ENCODE data around the gene DNAJC5G. TPM values are rescaled to one million over a fixed set of nuclear protein-coding genes. Genes with fewer than 3 reads are reported as not detected.

Gene DNAJC5G
- total and polyA plus RNA-seq, 9 of the 15 experiments (the other 6 are each of a cell fraction or from before 2014, with no cell fraction given): not detected

GRCh38 chr2:27262379-27263286, 12.6 kb upstream of the DNAJC5G start, which contains the start of gene SLC30A3:
SLC30A3 (minus strand) TSS chr2:27263047; CDS start chr2:27262906, 141 bp downstream.
- 2% methylated on average over 46 of the region's 96 CpGs for WGBS (ENCODE audit: insufficient coverage, low coverage, missing lambda C conversion rate)
- BruUV-seq (replicated peaks): no TSS peak
- ATAC-seq (peak; percentile 94), FAIRE-seq (peak; percentile 37), DNase-seq (ENCODE audit: extremely low read depth in 1 of 4, low spot score in 3 of 4) (peak; percentile 81 to 99 (median 96))
- CTCF ChIA-PET (ENCODE audit: low intra/inter-chr PET ratio): interaction anchor here (1.4 kb wide), 1 partner anchor 17 kb away, joined by 5 read pairs; no protein-coding TSS in a partner anchor
- Histone ChIP-seq H3K79me2 (ENCODE audit: control insufficient read depth, insufficient read depth, low read length) (no peaks in the 10 kb centered on the region), H2AFZ (ENCODE audit: low read depth, low read length) (peak within 1 kb of the TSS; percentile 91), H4K20me1 (replicated peaks; ENCODE audit: control insufficient read depth, insufficient read depth, low read length) (no peaks in the 10 kb centered on the region; the same call in 1 of the 2 replicates), H3K4me2 (ENCODE audit: insufficient read depth, low read length) (peak within 1 kb of the TSS; percentile 76), H3K9me1 (ENCODE audit: control insufficient read depth, insufficient read depth, low read length) (no peaks in the 10 kb centered on the region), H3K9ac (ENCODE audit: insufficient read depth in 1 of 2, low read depth in 2 of 2, low read length in 2 of 2) (peak within 1 kb of the TSS; percentile 46 to 92; a peak in 3 of 4 replicates), H3K9me3 (replicated peaks; ENCODE audit: control insufficient read depth, insufficient read depth, low read depth, low read length) (no peaks in the 10 kb centered on the region; the same call in 1 of the 2 replicates), H3K4me3 (peak within 1 kb of the TSS; percentile 53), H3K27me3 (ENCODE audit: control insufficient read depth in 2 of 2, insufficient read depth in 2 of 2, low read length in 2 of 2) (peaks cover 31 to 43% of the 10 kb centered on the region in 2 experiments; a peak in 4 of 5 replicates), H3K4me1 (replicated peaks in 1 of 2; ENCODE audit: control insufficient read depth in 2 of 2, insufficient read depth in 2 of 2, low read length in 2 of 2) (peaks cover 0 to 42% of the 10 kb centered on the region in 2 experiments; a peak in 3 of 5 replicates), H3K27ac (ENCODE audit: extremely low read depth, low read depth, low read length) (no peak within 1 kb of the TSS), H3K36me3 (ENCODE audit: control insufficient read depth, insufficient read depth, low read length) (no peaks in the 10 kb centered on the region)
- intact Hi-C loops (cut with micrococcal nuclease) (no loop called here), in situ Hi-C loops (cut with MboI) (no loop called here)
- POLR2A ChIA-PET: no interaction called here
- TF ChIP-seq NRF1 (conservative IDR thresholded peaks at IDR 0.05 in 1 of 2, IDR thresholded peaks at IDR 0.05 in 1 of 2) (peak in 1 of 2 experiments; percentile 11; a peak in 1 of 4 replicates), SMC3 (conservative IDR thresholded peaks at IDR 0.05; ENCODE audit: insufficient read depth, low read depth, low read length) (0 out of 2 replicates have a peak, but pooled peaks have one; percentile 7), MCM5 (IDR thresholded peaks at IDR 0.05; ENCODE audit: low read depth) (no peak), NFIC (IDR thresholded peaks at IDR 0.05) (peak; percentile 41), RB1 (IDR thresholded peaks at IDR 0.05; ENCODE audit: low read depth) (peak; percentile 9; the same call in 1 of the 2 replicates), ZNF785 (CRISPR knock-in tag; IDR thresholded peaks at IDR 0.05) (no peak), UBTF (IDR thresholded peaks at IDR 0.05; ENCODE audit: borderline replicate concordance in 1 of 2, low read depth in 2 of 2, low read length in 2 of 2) (peak in 1 of 2 experiments; percentile 79; a peak in 1 of 4 replicates), ZNF146 (CRISPR knock-in tag; IDR thresholded peaks at IDR 0.05; ENCODE audit: unreplicated experiment) (no peak), ZNF282 (CRISPR knock-in tag; IDR thresholded peaks at IDR 0.05) (0 out of 2 replicates have a peak, but pooled peaks have one; percentile 35), RBFOX2 (IDR thresholded peaks at IDR 0.05; ENCODE audit: low read depth, low read length) (peak; percentile 55), CTCF (IDR thresholded peaks at IDR 0.05 in 2 of 3, conservative IDR thresholded peaks at IDR 0.05 in 1 of 3; ENCODE audit: insufficient read depth in 2 of 3, low read depth in 1 of 3, low read length in 3 of 3) (peak in 2 of 3 experiments; percentile 15 to 64; a peak in 2 of 6 replicates), SP1 (CRISPR knock-in tag; IDR thresholded peaks at IDR 0.05) (peak; percentile 69; the same call in 1 of the 2 replicates), EHMT2 (IDR thresholded peaks at IDR 0.05) (no peak), POLR2G (IDR thresholded peaks at IDR 0.05; ENCODE audit: low read depth, low read length) (peak; percentile 66), HNRNPK (IDR thresholded peaks at IDR 0.05; ENCODE audit: low read depth, low read length, poor library complexity, severe bottlenecking) (no peak), ZNF143 (CRISPR knock-in tag; IDR thresholded peaks at IDR 0.05) (no peak)

Data from K562 (cell line).